Breast epithelium (tissue), 3 donors: Measurements from ENCODE around the gene NAT16.

Source experiments
- CTCF ChIP-seq, 3 donors: fragments of 450-650 bp; IDR thresholded peaks; one replicate each; pipeline ENCODE4 v1.5.1; 2016 to 2017; ENCODE audit warnings: antibody characterized with exemption in 3 of 3, mild to moderate bottlenecking in 3 of 3, moderate library complexity in 3 of 3
- POLR2A ChIP-seq: fragments of 450-650 bp; IDR thresholded peaks from one replicate; pipeline ENCODE4 v1.6.1; 2016; ENCODE audit warnings: antibody characterized with exemption, mild to moderate bottlenecking, moderate library complexity

DNA sequence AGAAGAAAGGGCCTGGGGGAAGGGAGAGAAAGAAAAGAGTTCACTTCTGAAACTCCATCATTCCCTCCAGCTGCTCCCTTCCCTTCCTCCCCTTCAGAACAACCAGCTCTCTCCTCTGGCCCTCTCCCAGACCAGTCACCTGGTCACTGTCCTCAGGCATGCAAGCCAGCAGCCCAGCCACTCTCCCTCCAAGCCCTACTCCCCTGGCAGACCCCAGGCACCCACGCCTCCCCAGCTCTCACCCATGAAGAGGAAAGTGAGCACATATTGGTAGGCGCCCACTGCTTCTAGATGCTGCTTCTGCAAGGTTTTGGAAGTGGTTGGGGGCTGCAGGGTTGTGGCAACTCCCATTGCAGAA is 20.4 kb upstream of the NAT16 start:
- TF ChIP-seq CTCF (IDR thresholded peaks at IDR 0.05) (no peak), POLR2A (no peak)
